Measurements from ENCODE around the gene MAP3K19.

GRCh38 chr2:135056790-135057189 is 9.5 kb upstream of the MAP3K19 start:
- TF ChIP-seq USF2 (CRISPR knock-in tag; IDR thresholded peaks at IDR 0.05) (no peak), FOXP4 (CRISPR knock-in tag; IDR thresholded peaks at IDR 0.05) (no peak), CBFB (CRISPR knock-in tag; IDR thresholded peaks at IDR 0.05; ENCODE audit: low read depth) (no peak), CREM (CRISPR knock-in tag; IDR thresholded peaks at IDR 0.05) (no peak), CTCF (IDR thresholded peaks at IDR 0.05) (no peak), ZSCAN18 (CRISPR knock-in tag; IDR thresholded peaks at IDR 0.05) (no peak), CREB1 (CRISPR knock-in tag; IDR thresholded peaks at IDR 0.05) (no peak), FOXP1 (CRISPR knock-in tag; IDR thresholded peaks at IDR 0.05; ENCODE audit: borderline replicate concordance) (no peak), TP53 (CRISPR knock-in tag; IDR thresholded peaks at IDR 0.05) (no peak), MAX (CRISPR knock-in tag; IDR thresholded peaks at IDR 0.05) (no peak), ZNF232 (CRISPR knock-in tag; IDR thresholded peaks at IDR 0.05) (no peak), FOXK1 (CRISPR knock-in tag; IDR thresholded peaks at IDR 0.05) (no peak), TEAD1 (CRISPR knock-in tag; IDR thresholded peaks at IDR 0.05) (no peak)

Measured in WTC11 (cell line).